ENCODE data around the gene NUB1.

The NUB1 gene

GRCh38 chr7:151378011-151378410 is 36.4 kb downstream of the NUB1 start:
- no peak for DNase-seq (ENCODE audit: low read depth)

GRCh38 chr7:151378496-151379192 is 37.0 kb downstream of the NUB1 start:
- no peak for DNase-seq (ENCODE audit: low read depth)

DNA sequence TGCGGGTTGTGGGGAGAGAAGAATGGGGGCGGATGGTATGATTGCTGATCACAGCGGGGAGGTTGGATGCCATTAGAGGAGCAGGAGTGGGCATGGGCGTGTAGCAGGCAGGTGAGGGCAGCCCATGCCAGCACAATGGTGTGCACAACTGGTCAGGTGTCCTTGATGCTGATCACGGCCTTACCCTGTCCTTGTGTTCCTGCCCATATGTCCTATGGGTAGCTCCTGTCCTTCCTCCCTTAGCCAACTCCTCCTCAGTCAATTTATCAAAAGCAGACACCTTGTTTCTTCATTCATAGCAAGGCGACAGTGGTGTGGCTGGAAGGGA is 37.5 kb downstream of the NUB1 start:
- DNase-seq (ENCODE audit: low read depth) = no peak

GRCh38 chr7:151379534-151380198 is 38.1 kb downstream of the NUB1 start:
- no peak for DNase-seq (ENCODE audit: low read depth)

GRCh38 chr7:151380199-151381097 is 38.8 kb downstream of the NUB1 start:
- no peak for DNase-seq (ENCODE audit: low read depth)

DNA sequence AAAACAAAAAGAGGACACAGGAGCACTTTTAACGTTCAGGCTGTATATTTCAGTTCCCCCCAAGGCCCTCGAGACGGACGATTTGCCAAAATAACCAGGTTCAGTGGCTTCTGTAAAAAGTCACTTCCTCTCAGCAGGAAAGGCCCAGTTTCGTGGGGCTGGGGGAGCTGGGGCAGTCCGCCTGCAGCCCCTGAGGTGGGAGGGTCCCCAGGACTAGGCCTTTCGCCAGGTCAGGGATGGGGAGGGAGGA is 39.4 kb downstream of the NUB1 start:
- DNase-seq (ENCODE audit: low read depth) = no peak

GRCh38 chr7:151381348-151382078 is 39.9 kb downstream of the NUB1 start:
- no peak for DNase-seq (ENCODE audit: low read depth)

GRCh38 chr7:151382079-151382885 is 40.7 kb downstream of the NUB1 start:
- no peak for DNase-seq (ENCODE audit: low read depth)

- no peak for DNase-seq (ENCODE audit: low read depth)
Observed at GRCh38 chr7:151383638-151384351, 42.2 kb downstream of the NUB1 start.

GRCh38 chr7:151384352-151384697 is 42.7 kb downstream of the NUB1 start:
- no peak for DNase-seq (ENCODE audit: low read depth)

DNA sequence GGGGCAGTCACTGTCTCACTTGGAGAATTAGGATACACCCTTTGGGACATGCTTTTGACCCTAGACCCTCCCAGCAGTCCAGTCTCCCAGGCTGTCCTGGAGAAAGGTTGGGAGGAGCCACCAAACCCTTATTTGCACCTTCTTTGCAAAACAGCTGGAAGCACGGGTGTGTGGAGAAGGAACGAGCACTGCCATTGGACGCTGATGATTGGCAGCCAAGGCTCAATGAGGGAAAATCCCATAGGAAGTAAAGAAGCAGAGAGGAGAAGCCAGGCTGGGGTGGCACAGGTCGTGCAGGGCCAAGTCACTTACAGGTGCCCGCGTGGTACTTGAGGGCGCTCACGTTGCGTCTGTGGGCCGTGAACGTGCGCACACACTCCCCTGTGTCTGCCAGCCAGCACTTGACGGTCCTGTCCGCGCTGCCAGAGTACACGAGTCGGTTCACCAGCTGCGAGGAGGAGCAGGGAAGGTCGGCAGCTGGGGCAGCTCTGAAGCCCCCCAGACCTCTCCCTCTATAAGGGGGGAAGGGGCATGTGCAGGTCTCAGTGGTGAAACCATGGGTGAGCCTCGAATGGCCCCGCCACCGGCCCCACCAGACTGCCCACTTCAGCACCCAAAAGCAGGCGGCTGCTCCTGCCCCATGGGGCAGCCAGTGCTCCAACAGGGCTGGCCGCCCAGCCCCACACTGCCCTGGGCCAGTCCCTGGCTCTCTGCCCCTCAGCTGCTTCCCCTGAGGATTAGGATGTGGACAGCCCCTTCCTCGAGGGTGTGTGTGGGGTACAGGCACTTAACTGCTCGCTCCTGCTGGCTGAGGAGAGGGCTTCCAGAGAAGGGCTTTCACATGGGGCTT is 43.4 kb downstream of the NUB1 start:
- DNase-seq (ENCODE audit: low read depth) = no peak

- DNase-seq (ENCODE audit: low read depth) = no peak
Observed at GRCh38 chr7:151385626-151386300, 44.2 kb downstream of the NUB1 start.

DNA sequence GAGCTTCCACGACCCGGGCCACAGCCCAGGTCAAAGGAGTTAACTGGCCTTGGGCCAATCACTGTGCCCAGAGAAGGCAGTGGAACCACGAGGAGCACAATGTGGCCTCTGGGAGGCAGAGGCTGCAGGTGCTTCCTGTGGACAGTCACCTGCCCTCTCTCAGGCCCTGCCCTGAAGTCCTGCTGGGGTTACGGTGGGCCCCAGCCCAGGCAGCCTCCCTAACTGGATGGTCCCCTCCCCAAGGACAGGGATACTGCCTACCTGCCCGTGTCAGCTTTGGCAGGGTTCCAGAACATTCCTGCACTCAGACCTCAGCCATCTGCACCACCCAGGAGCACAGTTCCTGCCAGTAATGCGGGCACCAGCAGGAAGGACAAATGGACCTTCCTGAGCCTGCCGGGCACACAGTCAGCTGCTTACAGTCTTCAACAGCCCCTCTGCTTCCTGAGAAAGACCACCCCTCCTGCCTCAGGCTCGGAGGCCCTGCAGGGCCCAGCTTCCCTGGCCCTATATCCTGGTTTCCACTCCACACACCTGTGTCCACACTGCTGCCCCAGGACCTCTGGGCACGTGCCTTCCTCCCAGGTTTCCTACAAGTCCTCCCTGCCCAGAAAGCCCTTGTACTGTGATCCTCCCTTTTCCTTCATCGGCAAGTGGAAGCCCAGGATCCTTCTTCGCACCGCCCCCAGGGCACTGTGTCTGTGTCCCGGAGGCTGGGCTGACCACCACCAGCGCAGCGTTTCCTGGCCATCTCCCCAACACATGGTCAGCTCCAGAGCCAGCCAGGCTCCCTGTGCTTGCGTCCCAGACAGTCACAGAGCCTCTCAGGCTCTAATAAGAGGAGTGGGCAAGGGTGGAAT is 44.9 kb downstream of the NUB1 start:
- no peak for DNase-seq (ENCODE audit: low read depth)

- DNase-seq (ENCODE audit: low read depth) = no peak
Observed at GRCh38 chr7:151387161-151388006, 45.8 kb downstream of the NUB1 start.

DNA sequence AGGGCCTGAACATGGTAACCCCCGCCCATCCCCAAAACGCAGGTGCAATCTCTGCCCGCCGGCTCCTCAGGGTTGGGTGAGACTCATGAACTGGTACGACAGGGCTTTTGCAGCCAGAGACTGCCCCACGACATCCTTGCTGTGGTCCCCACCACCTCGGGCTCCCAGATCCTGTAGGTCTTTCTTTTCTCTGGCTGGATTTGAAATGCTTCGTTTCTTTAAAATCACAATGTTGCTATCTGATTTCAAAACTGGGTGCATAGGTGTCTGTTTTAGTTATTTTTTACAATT is 46.3 kb downstream of the NUB1 start:
- DNase-seq (ENCODE audit: low read depth) = no peak

DNA sequence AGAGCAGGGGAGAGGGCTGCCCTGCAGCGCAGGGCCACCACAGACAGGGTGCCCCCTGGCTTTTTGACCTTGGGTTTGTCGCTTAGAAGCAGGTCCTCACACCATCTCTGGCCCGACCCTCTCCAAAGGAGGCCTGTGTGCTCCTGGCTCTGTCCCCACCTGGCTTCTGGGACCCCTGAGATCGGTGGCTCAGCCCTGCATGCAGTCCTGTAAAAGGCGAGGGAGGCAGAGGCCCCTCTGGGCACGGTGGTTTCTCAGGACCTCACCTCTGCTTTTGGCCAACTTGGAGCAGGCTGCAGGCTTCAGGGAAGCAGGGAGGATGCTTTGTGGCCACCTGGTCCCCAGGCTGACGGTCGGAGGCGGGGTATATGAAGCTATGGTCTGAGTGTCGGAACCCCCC is 46.8 kb downstream of the NUB1 start:
- DNase-seq (ENCODE audit: low read depth) = no peak

DNA sequence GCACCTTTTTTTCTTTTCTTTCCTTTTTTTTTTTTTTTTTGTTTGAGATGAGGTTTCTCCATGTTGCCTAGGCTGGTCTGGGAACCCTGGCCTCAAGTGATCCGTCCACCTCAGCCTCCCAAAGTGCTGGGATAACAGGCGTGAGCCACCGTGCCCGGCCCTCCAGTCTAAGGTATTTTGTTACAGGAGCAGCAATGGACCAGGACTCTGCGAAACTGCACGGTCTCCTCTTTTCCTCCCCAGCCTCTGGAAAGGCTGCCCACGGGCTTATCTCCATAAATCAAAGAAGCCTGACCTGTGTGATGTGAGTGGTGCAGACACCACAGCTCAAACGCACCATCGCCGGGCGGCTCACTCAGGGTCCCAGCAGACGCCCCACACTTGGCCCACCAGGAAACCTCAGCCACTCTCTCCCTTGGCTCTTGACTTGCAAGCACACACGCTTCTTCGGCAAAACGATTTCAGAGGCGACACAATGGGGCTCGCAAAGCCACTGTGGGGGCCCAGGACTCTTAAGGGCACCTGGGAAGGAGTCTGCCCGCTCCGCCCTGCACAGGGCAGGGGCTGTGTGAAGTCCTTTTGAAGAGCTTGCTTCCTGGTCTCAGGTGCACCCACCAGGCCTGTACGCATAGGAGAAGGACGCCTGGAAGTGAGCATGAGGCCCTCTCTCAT is 47.6 kb downstream of the NUB1 start:
- DNase-seq (ENCODE audit: low read depth) = no peak

Data from stimulated activated CD8-positive, alpha-beta memory T cell treated with anti-CD3 and anti-CD28 coated beads, Interleukin-15, amount 100 ng/mL, for 24 hours (primary cell).